Hematopoietic multipotent progenitor cell treated with erythropoietin and hydrocortisone succinate and interleukin-3 and kit ligand, for 15 days (in vitro differentiated cells): ENCODE data around the gene SYK.
"Not testable (repeated sequence)": the region's sequence is repeated elsewhere in the genome, so short reads cannot be mapped to it uniquely, and the experiment has no call there.

ENCODE experiments used
- DNase-seq: peaks from one replicate; pipeline ENCODE4 v3.0.0-alpha.2; 2015; ENCODE audit warnings: low spot score

The SYK gene

DNA sequence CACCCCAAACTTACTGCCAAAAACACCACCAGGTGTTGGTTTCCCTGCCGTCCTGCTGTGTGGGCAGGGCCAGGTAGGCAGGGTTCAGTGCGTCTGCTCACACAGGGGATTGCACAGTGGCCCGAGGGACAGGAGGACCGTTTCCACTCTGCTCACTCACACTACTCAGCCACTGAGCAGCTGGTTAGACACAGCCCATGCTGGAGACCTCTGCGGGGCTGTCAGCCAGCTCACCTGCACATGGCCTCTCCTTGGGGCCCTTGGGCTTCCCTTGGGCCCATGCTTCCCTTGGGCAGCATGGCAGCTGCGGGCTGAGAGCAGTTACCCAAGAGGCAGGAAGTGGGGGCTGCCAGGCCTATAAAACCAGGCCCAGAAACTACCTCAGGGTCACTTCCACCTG lies 79.0 kb downstream of the SYK start:
- DNase-seq, result no peak

GRCh38 chr9:90881648-90882047 lies 80.0 kb downstream of the SYK start:
- DNase-seq, result no peak

DNA sequence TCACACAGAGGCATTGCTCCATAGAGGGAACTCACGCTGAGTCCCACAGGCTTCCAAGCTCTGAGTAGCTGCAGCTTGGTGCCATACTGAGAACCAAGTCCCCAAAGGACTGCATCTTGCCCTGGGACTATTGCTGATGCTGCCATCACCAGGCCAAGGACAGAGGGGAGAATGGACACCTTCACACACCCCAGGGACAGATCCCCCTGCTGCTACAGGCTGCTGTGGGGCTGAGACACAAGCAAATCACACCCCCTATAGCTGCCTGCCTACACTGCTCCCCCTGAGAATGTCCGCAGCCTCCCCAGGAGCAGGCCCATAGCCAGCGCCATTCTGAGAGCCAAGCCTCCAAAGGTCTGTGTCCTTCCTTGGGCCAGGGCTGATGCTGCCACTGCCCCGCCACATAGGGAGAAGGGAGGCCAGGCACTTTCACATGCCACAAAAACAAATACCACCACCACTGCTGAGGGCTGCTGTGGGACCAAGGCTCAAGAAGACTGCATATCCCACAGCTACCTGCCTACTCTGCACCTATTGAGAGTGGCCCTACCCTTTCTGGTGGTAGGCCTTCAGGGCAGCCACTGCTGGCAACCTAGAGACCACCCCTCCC lies 81.5 kb downstream of the SYK start:
- no peak for DNase-seq

GRCh38 chr9:90883661-90884060 lies 82.0 kb downstream of the SYK start:
- no peak for DNase-seq

- DNase-seq, result no peak
These were observed 82.6 kb downstream of the SYK start for GRCh38 chr9:90884178-90884577.

DNA sequence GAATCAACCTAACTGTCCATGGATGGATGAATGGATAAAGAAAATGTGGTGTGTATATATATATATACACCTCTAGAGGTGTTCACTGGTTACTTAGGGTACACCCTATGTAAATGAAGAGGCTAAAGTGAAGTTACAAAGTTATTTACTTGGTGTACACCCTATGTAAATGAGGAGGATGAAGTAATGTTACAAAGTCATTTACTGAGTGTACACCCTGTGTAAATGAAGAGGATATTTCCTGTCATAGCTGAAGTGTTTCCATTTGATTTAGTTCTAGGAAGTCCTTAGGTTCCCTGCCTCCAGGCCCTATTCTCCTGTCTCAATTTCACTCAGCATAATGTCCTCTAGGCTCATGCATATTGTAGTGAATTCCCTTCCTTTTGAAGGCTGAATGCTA lies 85.2 kb downstream of the SYK start:
- not testable (repeated sequence) for DNase-seq

GRCh38 chr9:90888941-90889340 lies 87.3 kb downstream of the SYK start:
- no peak for DNase-seq

DNA sequence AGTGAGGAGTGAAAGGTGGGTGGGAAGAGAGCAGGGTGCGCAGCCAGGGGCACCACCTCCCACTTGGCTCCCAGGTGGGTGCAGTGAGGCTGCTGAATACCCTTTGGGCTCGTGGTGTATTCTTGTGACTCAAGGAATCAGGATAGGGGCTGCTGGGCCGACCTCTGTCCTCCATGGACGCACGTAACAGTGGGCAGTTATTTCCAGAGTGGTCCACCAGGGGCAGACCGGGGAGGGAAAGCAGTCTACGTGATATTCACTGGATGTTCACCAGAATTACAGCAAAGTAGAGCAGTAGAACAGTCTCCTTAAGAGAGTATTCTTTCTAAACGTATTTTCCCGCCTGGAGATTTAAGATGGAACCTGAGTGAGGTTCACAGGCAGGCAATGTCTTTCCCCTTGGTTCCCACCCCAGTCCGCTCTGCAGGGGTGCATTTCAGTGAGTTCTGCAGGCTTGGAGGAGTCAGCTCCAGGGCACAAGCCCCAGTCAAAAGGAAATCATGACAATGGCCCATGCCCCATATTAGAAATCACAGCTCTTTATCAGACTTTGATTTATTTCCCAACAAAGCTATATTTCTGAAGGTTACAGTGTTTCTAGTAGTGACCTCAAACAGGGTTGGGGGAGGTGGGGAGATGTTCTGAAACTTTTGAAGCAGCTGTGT lies 88.7 kb downstream of the SYK start:
- DNase-seq, result no peak

DNA sequence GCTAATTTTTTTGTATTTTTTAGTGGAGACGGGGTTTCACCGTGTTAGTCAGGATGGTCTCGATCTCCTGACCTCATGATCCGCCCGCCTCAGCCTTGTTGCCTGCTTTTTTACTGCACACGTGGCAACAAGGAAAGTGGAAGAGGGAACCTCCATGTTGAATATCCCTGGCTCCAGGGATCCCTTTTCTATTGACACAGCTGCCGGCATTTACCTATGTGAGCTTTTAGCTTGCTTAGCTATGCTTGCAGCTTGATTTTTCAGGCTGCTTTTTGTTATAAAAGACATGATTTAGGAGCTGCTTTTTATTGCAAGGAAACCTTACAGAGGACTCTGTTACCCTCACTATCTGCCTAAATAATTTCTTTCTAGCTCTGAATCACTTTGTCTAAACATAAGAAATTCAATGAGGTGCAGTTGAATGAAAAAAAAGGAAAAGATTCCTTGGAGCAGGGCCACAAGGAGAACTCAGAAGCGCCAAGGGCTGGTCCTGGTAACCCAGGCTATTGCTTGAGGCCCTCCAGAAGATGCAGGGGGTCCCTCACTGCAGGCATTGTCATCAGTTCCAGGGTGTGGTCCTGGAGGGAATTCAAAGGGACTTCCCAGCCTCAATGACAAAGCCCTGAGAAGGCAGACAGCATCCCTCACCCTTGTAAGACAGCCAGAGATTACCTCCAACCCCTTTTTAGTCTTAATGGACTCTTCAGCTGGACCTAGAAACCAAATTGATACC lies 89.9 kb downstream of the SYK start:
- no peak for DNase-seq

DNA sequence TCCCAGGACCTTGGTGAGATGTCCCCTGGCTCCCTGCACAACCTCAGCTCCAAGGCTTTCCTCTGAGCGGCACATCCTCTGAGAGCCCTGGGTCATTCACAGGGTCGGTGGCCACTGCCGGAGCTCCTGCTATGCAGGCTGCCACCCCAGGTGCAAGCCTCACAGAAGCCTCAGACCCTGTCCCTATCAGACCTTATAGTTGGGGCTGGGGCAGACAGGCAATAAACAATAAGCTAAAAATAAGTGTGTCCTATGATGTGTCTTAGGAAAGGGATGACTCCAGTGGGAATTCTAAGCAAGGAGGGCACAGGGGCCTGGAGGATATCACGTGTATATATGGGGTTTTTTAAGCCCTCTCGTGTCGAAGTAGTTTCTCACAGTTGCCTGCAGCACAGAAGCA lies 91.3 kb downstream of the SYK start:
- no peak for DNase-seq

- no peak for DNase-seq
These were observed 92.1 kb downstream of the SYK start for GRCh38 chr9:90893706-90894105.

DNA sequence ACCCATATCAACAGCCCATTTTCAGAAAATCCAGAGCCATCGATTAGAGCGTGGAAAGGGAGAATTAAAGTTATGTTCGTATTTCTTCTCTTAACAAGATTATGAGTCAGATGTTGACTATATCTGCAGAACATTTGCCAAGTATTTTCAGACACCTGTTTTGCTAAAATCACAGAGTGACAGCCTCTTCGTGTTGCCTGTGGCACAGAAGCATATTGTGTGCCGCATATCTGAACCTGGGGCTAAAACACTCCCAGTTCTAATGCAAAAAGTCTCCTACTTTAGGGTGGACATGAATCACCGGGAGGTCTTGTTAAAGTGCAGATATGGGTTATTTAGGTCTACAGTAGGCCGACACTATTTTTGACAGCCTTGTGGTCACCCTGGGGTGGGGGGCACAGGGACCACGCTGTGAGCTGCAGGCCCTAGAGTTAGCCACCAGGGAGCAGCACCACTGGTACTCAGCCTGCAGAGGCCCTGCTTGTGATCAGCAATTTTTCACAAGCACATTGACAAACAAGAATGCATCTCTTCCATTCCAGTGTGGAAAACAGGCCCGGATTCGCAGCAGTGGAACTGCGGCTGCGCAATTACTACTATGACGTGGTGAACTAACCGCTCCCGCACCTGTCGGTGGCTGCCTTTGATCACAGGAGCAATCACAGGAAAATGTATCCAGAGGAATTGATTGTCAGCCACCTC lies 93.5 kb downstream of the SYK start:
- no peak for DNase-seq

GRCh38 chr9:90895786-90896185 lies 94.2 kb downstream of the SYK start:
- no peak for DNase-seq

GRCh38 chr9:90896231-90896630 lies 94.6 kb downstream of the SYK start:
- DNase-seq, result no peak

DNA sequence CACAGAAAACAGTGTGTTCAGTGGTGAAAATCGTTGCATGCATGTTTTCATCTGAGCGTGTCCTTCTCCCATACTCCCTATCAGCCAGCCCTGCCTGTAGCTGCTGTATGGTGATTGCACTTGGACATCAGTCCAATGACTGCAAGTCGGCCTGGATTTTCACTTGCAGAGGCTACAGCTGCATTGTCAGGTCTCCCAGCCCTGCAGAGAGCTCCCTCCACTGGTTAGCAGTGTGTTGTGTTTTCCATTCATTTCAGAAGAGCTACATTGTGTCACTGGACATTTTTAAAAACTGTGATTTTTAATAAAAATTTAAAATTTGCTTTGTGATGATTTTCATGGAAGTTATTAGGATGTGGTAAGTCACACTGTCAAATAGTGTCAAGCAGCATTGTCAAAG lies 96.6 kb downstream of the SYK start:
- DNase-seq, result no peak

DNA sequence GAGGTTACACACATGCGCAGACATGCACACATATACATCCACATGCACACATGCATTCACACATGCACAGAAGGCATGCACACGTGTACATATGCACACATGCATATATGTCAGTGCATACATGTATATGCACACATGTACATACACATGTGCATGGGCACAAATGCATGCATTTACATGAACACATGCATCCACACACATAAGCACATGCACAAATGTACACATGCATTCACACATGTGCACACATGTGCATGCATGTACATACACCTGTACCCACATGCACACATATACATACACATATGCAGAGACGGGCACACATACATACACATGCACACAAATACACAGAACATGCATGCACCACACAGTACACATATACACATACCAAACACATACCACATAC lies 97.7 kb downstream of the SYK start:
- DNase-seq, result no peak

DNA sequence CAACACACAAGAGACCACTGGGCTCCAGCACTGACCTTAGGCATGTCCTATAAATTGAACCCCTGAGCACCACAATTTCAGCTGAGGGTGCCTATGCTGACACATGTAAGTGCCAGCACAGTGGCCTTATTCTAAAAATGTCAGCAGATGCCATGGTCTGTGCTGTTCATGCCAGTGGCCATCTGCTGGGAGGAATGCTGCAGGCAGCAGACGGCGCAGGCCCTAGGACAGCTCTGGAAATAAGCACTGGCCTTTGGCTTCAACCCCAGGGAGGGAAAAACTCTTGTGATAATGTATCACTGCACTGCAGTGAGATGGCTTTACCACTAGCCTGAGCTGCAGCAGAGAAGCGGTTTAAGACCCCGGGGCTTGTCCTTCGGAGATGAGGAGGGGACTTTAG lies 98.5 kb downstream of the SYK start:
- DNase-seq, result no peak

DNA sequence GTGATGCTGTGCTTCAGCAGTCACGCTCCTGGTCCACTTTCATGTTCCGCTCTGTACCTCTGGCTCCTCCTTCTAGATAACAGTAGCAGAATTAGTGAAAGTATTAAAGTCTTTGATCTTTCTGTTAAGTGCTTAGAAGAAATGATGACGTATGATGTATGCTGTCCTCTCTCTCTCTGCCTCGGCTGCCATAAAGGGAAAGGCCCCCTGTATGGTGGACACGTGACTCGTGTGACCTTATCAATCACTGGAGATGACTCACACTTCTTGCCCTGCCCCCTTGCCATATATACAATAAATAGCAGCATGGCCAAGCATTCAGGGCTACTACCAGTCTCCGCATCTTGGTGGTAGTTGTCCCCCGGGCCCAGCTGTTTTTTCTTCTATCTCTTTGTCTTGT lies 100.3 kb downstream of the SYK start:
- DNase-seq, result no peak

DNA sequence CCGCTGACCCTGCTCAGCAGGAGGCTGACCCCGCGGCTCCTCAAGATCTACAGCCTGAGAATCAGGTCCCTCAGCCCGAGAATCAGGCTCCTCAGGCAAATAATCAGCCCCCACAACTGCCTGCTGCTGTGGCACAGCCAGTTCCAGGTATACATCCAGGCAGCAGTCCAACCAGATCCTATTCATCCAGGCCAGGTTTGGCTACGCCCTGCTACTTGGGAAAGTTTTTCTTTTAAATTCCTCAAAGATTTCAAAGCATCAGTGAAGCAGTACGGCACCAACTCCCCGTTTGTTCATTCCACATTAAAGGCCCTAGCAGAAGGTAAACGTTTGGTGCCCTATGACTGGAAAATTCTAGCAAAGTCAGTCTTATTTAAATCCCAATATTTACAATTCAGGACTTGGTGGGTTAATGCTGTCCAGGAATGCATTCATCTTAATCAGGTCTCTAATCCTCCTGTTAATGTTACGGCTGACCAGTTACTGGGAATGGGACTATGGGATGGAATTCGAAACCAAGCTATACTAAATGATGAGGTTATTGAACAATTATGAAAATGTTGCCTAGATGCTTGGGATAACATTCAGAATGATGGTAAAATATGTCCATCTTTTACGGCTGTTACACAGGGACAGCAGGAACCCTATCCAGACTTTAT lies 102.3 kb downstream of the SYK start:
- DNase-seq, result no peak

DNA sequence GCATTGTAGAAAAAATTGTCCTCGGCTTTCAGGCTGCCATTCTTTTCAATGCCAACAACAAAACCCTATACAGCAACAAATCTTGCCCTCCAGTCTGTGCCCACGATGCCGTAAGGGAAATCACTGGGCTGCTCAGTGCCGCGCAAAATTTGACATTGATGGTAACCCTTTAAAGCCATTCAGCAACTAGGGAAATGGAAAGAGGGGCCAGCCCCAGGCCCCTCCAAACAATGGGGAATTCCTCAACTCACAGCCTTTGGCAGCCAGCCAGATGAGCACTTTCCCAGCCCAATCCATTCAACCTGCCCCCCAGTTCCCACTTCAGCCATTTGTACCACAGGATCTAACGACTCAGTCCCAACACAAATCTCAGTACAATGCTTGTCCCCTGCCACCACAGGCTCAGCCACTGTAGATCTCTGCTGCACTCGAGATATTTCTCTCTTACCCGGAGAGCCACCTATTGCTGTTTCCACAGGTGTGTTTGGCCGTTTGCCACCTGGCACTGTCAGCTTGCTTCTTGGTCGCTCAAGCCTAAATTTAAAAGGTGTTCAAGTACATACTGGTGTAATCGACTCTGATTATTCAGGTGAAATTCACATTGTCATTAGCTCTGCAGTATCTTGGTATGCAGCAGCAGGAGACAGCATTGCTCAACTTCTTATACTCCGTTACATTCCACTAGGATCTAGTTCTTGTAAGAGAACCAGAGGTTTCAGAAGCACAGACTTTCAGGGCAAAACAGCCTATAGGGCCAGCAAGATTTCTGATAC lies 103.3 kb downstream of the SYK start:
- no peak for DNase-seq

GRCh38 chr9:90905822-90906221 lies 104.2 kb downstream of the SYK start:
- DNase-seq, result no peak
